ENCODE data around the gene CAMK2D. TPM values are rescaled to one million over a fixed set of nuclear protein-coding genes. Genes with fewer than 3 reads are reported as not detected.

CAMK2D gene
- total RNA-seq, 2 experiments from 2014 or later: 104 to 120 TPM

DNA sequence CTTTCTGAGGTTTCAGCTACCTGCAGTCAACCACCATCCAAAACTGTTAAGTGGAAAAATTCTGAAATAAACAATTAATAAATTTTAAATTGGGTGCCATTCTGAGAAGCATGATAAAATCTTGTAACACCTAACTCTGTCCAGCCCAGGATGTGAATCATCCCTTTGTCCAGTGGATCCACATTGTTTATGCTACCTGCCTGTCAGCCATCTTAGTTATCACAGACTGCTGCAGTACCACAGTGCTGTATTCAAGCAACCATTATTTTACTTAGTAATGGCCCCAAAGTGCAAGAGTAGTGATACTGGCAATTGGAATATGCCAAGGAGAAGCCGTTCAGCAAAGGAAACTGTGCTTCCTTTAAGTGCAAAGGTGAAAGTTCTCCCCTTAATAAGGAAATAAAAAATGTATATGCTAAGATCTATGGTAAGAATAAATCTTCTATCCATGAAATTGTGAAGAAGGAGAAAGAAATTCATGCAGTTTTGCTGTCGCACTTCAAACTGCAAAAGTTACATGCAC is 20.6 kb downstream of the CAMK2D start:
- Histone ChIP-seq H4K20me1 (ENCODE audit: insufficient read depth, low read length) (no peaks in the 10 kb centered on the region), H3K9me3 (ENCODE audit: low read length) (no peaks in the 10 kb centered on the region; the same call in 1 of the 2 replicates)
- CTCF ChIA-PET (ENCODE audit: unreplicated experiment): no interaction called here

DNA sequence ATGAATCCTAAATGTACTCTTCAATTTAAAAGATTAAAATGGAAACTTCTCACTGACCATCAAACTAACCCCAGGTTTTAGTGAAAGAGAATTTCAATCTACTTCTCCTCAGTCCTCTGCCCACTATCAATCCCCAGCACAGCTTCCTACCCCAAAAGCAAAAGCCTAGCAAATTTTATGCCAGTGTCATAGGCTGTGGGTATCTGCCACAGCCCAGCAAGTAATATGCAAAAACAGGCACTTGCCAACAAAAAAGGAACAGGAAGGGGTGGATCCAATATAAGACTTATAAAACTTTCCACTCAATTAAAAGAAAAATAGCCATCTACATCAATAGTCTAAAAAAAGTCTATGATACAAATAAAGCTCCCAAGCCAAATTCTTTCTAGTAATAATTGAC is 22.3 kb downstream of the CAMK2D start:
- H3K4me3 ChIP-seq (ENCODE audit: low read depth, low read length, poor library complexity, severe bottlenecking): no peak overlapping the region
- CTCF ChIA-PET (ENCODE audit: unreplicated experiment): no interaction called here
- DNase-seq (ENCODE audit: low spot score): peak; percentile 28
- no peaks in the 10 kb centered on the region for H4K20me1 ChIP-seq (ENCODE audit: insufficient read depth, low read length)
- intact Hi-C loops (cut with micrococcal nuclease; ENCODE audit: unreplicated experiment): no loop called here
- peak overlapping the region; percentile 34 for H3K4me2 ChIP-seq (ENCODE audit: low read length)
- no peaks in the 10 kb centered on the region for H3K9me2 ChIP-seq (ENCODE audit: insufficient read depth, low read length)
- no TSS peak for BruUV-seq (replicated peaks)
- POLR2A ChIA-PET: no interaction called here
- H2AFZ ChIP-seq (ENCODE audit: low read length): no peak overlapping the region
- no peaks in the 10 kb centered on the region; the same call in 1 of the 2 replicates for H3K9me3 ChIP-seq (ENCODE audit: low read length)
- H3K4me1 ChIP-seq (ENCODE audit: insufficient read depth, low read length, poor library complexity, severe bottlenecking): peaks cover 13% of the 10 kb centered on the region
- TF ChIP-seq, protein P1, sequence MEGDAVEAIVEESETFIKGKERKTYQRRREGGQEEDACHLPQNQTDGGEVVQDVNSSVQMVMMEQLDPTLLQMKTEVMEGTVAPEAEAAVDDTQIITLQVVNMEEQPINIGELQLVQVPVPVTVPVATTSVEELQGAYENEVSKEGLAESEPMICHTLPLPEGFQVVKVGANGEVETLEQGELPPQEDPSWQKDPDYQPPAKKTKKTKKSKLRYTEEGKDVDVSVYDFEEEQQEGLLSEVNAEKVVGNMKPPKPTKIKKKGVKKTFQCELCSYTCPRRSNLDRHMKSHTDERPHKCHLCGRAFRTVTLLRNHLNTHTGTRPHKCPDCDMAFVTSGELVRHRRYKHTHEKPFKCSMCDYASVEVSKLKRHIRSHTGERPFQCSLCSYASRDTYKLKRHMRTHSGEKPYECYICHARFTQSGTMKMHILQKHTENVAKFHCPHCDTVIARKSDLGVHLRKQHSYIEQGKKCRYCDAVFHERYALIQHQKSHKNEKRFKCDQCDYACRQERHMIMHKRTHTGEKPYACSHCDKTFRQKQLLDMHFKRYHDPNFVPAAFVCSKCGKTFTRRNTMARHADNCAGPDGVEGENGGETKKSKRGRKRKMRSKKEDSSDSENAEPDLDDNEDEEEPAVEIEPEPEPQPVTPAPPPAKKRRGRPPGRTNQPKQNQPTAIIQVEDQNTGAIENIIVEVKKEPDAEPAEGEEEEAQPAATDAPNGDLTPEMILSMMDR (conservative IDR thresholded peaks at IDR 0.05; ENCODE audit: low read length): no peak
- TF ChIP-seq EZH2phosphoT487 (IDR thresholded peaks at IDR 0.05; ENCODE audit: borderline replicate concordance, low read depth, low read length): no peak
- H3K36me3 ChIP-seq (ENCODE audit: insufficient read depth, low read length): peaks cover 89% of the 10 kb centered on the region
- H3K27ac ChIP-seq (ENCODE audit: low read depth, low read length, poor library complexity, severe bottlenecking): peak overlapping the region; percentile 3
- peaks cover 92% of the 10 kb centered on the region for H3K79me2 ChIP-seq (ENCODE audit: insufficient read depth, low read depth, low read length)

More for the DNA sequence above, 20.6 kb downstream of the CAMK2D start:
- intact Hi-C loops (cut with micrococcal nuclease; ENCODE audit: unreplicated experiment): no loop called here
- Histone ChIP-seq H3K79me2 (ENCODE audit: insufficient read depth, low read depth, low read length) (peaks cover 92% of the 10 kb centered on the region), H2AFZ (ENCODE audit: low read length) (no peak overlapping the region), H3K4me2 (ENCODE audit: low read length) (no peak overlapping the region), H3K9me2 (ENCODE audit: insufficient read depth, low read length) (no peaks in the 10 kb centered on the region), H3K36me3 (ENCODE audit: insufficient read depth, low read length) (peaks cover 89% of the 10 kb centered on the region), H3K27ac (ENCODE audit: low read depth, low read length, poor library complexity, severe bottlenecking) (no peak overlapping the region), H3K4me3 (ENCODE audit: low read depth, low read length, poor library complexity, severe bottlenecking) (no peak overlapping the region), H3K4me1 (ENCODE audit: insufficient read depth, low read length, poor library complexity, severe bottlenecking) (peaks cover 13% of the 10 kb centered on the region)
- no peak for TF ChIP-seq EZH2phosphoT487 (IDR thresholded peaks at IDR 0.05; ENCODE audit: borderline replicate concordance, low read depth, low read length)
- TF ChIP-seq, protein P1 (conservative IDR thresholded peaks at IDR 0.05; ENCODE audit: low read length): no peak
- POLR2A ChIA-PET: no interaction called here
- no TSS peak for BruUV-seq (replicated peaks)
- no peak for DNase-seq (ENCODE audit: low spot score)

DNA sequence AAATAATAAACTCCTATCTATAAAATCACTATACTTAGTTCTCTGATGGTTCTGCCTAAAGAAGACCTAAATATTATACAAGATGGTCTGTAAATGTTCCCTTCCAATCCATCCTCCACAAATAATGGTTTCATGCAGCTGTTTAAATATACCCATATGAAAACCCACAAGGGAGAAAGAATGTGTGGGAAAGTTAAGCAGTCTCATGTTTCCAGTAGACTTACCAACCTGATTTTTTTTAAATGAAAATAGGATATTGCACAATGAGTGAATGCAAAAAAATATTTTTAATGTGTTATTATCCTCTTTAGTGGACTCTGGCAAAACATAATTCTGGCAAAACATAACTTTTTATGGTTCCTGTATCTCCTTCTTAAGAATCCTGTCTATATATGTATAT is 23.3 kb downstream of the CAMK2D start:
- no peak overlapping the region for H3K27ac ChIP-seq (ENCODE audit: low read depth, low read length, poor library complexity, severe bottlenecking)
- no peaks in the 10 kb centered on the region for H4K20me1 ChIP-seq (ENCODE audit: insufficient read depth, low read length)
- POLR2A ChIA-PET: no interaction called here
- H3K4me3 ChIP-seq (ENCODE audit: low read depth, low read length, poor library complexity, severe bottlenecking): no peak overlapping the region
- no peak overlapping the region for H2AFZ ChIP-seq (ENCODE audit: low read length)
- CTCF ChIA-PET (ENCODE audit: unreplicated experiment): no interaction called here
- no peak overlapping the region for H3K4me2 ChIP-seq (ENCODE audit: low read length)
- H3K9me3 ChIP-seq (ENCODE audit: low read length): no peaks in the 10 kb centered on the region; the same call in 1 of the 2 replicates
- DNase-seq (ENCODE audit: low spot score): no peak
- peaks cover 15% of the 10 kb centered on the region for H3K4me1 ChIP-seq (ENCODE audit: insufficient read depth, low read length, poor library complexity, severe bottlenecking)
- peaks cover 98% of the 10 kb centered on the region for H3K79me2 ChIP-seq (ENCODE audit: insufficient read depth, low read depth, low read length)
- no peaks in the 10 kb centered on the region for H3K9me2 ChIP-seq (ENCODE audit: insufficient read depth, low read length)
- intact Hi-C loops (cut with micrococcal nuclease; ENCODE audit: unreplicated experiment): no loop called here
- no peak for TF ChIP-seq EZH2phosphoT487 (IDR thresholded peaks at IDR 0.05; ENCODE audit: borderline replicate concordance, low read depth, low read length)
- TF ChIP-seq, protein P1 (conservative IDR thresholded peaks at IDR 0.05; ENCODE audit: low read length): no peak
- no TSS peak for BruUV-seq (replicated peaks)
- peaks cover 95% of the 10 kb centered on the region for H3K36me3 ChIP-seq (ENCODE audit: insufficient read depth, low read length)

Measured in OCI-LY7 (cell line).